NCI-H2081 treated with DMSO at 0.1 percent for 48 hours (cell line): ENCODE measurements around the gene ADAM23.

Experiments used
- DNase-seq: peaks from one replicate; lab custom pipeline; 2025; lab: John Stamatoyannopoulos, UW

The ADAM23 gene

GRCh38 chr2:206642075-206643025, 199.0 kb downstream of the ADAM23 start, which contains the start of gene FAM237A:
Gene FAM237A (plus strand): TSS chr2:206642487. CDS start chr2:206644237, 1,750 bp downstream.
- DNase-seq = no peak

GRCh38 chr2:206647985-206648384, 204.7 kb downstream of the ADAM23 start:
- no peak for DNase-seq

GRCh38 chr2:206657087-206657486, 213.8 kb downstream of the ADAM23 start:
- no peak for DNase-seq

GRCh38 chr2:206665251-206665650, 221.9 kb downstream of the ADAM23 start:
- no peak for DNase-seq
